Adrenal gland (tissue), 12 donors: Measurements from ENCODE around the gene DNAJC5. TPM values are rescaled to one million over a fixed set of nuclear protein-coding genes. Genes with fewer than 3 reads are reported as not detected.
A peak's percentile ranks its signal among the peaks of the same experiment; 100 is the strongest.

Source experiments
- DNase-seq, 7 donors: peaks; one replicate each; pipeline ENCODE4 v3.0.0-alpha.2; 2019 to 2020
- H3K27ac ChIP-seq, 5 donors: fragments of 200-600 bp; sonication (generic) in 4 of 5; 1 replicate in 3 of 5; 2 replicates in 2 of 5; pipeline versions ENCODE4 v1.5.1 to v1.8.0; 2016 to 2020; ENCODE audit warnings: mild to moderate bottlenecking in 1 of 5
- H3K27me3 ChIP-seq: fragments of 200-600 bp; 2 replicates; pipeline ENCODE4 v1.8.0; 2021
- H3K36me3 ChIP-seq, 2 donors: fragments of 200-600 bp; replicated peaks in 1 of 2; 1 replicate in 1 of 2; 2 replicates in 1 of 2; pipeline versions ENCODE4 v1.5.1 to v1.8.0; 2018 to 2022
- H3K4me1 ChIP-seq, 2 donors: fragments of 200-600 bp; replicated peaks in 1 of 2; 1 replicate in 1 of 2; 2 replicates in 1 of 2; pipeline versions ENCODE4 v1.5.1 to v1.8.0; 2018 to 2021
- H3K4me3 ChIP-seq, 4 donors: fragments of 200-600 bp; sonication (generic) in 3 of 4; one replicate each; pipeline ENCODE4 v1.5.1; 2016 to 2018
- H3K9me3 ChIP-seq, 3 donors: fragments of 200-600 bp; sonication (generic) in 1 of 3; replicated peaks in 1 of 3; 1 replicate in 2 of 3; 2 replicates in 1 of 3; pipeline versions ENCODE4 v1.5.1 to v1.8.0; 2016 to 2021
- POLR2A ChIP-seq, 2 donors: fragments of 450-650 bp; IDR thresholded peaks; one replicate each; pipeline ENCODE4 v1.6.1; 2017; ENCODE audit warnings: antibody characterized with exemption in 2 of 2, mild to moderate bottlenecking in 2 of 2, moderate library complexity in 1 of 2
- WGBS, 4 donors: extraction: QIAGEN DNeasy Blood & Tissue Kit in 2 of 4; methylation state at CpG; one replicate each; pipeline versions ENCODE4 v1.1.5 to v1.1.7; 2013 to 2017; 5-methylcytosine and 5-hydroxymethylcytosine counted together
- intact Hi-C, 2 donors: fragments of 100-400 bp; cut with DNase I; formaldehyde crosslinking; loops; one replicate each; pipeline versions ENCODE4 v1.14.1 to v1.15.0; 2022 to 2023
- polyA plus RNA-seq, 3 donors: library from polyadenylated mRNA; stranded (reverse); fragments of 200-250 nt in 2 of 3; fragments of 350-450 nt in 1 of 3; fragmentation: Illumina TruSeq in 1 of 3; extraction: RNeasy Lipid Tissue Mini Kit (QIAGEN cat#74804) in 1 of 3; gene quantifications; one replicate each; pipeline ENCODE4 v1.2.3, GENCODE V29; 2013 to 2014
- total RNA-seq, 9 donors: library from RNA; depleted of rRNA in 4 of 9; stranded (reverse); fragments of >200 nt in 4 of 9; fragments of 120-200 nt in 1 of 9; fragmentation: NEBNext Ultra II Directional in 1 of 9; extraction: Animal tissue kit (Norgen Biotek cat#: 25700) in 1 of 9; gene quantifications; one replicate each; pipeline versions ENCODE4 v1.1.0 to v1.2.4, GENCODE V29; 2013 to 2023
- TF ChIP-seq, protein P1 (sequence below), 6 experiments: fragments of 450-650 bp in 4 of 6; fragments of 200-600 bp in 2 of 6; sonication (generic) in 1 of 6; IDR thresholded peaks; 1 replicate in 5 of 6; 2 replicates in 1 of 6; pipeline versions ENCODE4 v1.5.1 to v1.8.0; 2016 to 2021; ENCODE audit warnings: antibody characterized with exemption in 6 of 6, mild to moderate bottlenecking in 2 of 6, moderate library complexity in 1 of 6
- donor health status: healthy with polysubstance abuse.
- donor health status: Bipolar disorder and iron deficiency.
- donor health status: DM: yes; HTN: yes; CAD: no.
- donor health status: DM: no; HTN: no; CAD: no.
- donor health status: DM: no; HTN: no; CAD: no.
- donor health status: DM: yes; HTN: yes; CAD: no.

Gene DNAJC5
- total and polyA plus RNA-seq, 12 donors: 26.5 to 78.0 (median 61.4) TPM

DNA sequence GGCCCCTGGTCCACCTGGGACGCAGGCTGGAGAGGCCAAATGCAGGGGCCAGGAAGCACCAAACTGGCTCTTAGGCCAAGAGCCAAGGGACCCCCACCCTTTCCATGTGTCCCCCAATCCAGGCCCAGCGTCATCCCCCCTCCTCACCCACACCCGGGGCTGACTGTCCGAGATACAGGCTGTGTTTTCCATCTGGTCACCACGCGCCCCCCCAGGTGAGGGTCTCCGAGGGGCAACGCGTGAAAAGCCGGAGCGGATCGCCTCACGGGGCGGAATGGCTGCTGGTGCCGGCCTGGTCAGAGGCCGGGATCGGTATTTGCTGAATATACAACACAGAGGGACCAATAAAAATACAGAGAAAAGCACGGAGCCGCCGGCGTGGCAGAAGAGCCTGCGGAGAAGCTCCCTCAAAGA lies 38.8 kb upstream of the DNAJC5 start:
- intact Hi-C loops: loop anchor here in 1 of 2 donors (10.0 kb wide), 1 partner anchor 151 kb away; the partner anchor contains the start of genes ARFRP1 and ZGPAT
- 63 to 72% (median 69%) methylated on average over 18 to 22 of the region's 22 CpGs for WGBS, 4 donors

DNA sequence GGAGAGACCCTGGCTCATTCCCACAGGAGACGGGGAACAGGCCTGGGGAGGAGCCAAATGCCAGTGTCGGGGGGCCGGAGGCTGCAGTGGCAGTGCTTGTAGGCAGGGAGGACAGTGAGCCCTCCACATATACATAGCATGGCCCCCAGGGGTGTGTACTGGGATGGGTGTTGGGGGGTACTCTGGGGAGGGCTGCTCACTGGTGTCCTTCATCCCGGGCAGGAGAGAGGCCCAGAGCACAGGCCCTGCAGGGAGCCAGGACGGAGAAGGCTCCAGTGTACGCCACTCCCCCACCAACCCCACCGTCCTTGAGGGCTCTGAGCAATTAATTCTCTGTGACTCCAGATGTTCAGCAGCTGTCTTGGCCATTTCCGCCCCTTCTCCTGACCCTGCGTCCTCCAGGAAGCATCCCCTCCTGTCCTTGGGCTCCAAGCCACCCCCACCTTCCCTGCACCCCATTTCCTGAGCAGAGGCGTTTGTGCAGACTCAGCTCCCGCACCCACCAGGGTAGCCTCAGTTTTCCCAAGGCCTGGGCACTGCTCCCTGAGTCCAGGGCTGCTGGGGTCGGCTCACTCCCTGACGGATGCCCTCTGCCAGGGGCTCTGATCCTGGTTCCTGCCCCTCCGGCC lies 37.0 kb upstream of the DNAJC5 start:
- peak overlapping the region in 3 of 5 donors; percentile 36 to 82 (median 57) for H3K27ac ChIP-seq
- peak in 6 of 7 donors; percentile 31 to 78 (median 58) for DNase-seq
- H3K4me1 ChIP-seq: peaks cover 50 to 51% of the 10 kb centered on the region in 2 donors

More for the DNA sequence above, 38.8 kb upstream of the DNAJC5 start:
- peaks cover 50 to 51% of the 10 kb centered on the region in 2 donors for H3K4me1 ChIP-seq
- H3K27me3 ChIP-seq: no peaks in the 10 kb centered on the region
- no peaks in the 10 kb centered on the region for H3K9me3 ChIP-seq
- DNase-seq: no peak
- peaks cover 0 to under 1% of the 10 kb centered on the region in 2 donors for H3K36me3 ChIP-seq
- H3K27ac ChIP-seq: peak overlapping the region in 1 of 5 donors; percentile 79
- no peak for TF ChIP-seq POLR2A (IDR thresholded peaks at IDR 0.05)
- TF ChIP-seq, protein P1, sequence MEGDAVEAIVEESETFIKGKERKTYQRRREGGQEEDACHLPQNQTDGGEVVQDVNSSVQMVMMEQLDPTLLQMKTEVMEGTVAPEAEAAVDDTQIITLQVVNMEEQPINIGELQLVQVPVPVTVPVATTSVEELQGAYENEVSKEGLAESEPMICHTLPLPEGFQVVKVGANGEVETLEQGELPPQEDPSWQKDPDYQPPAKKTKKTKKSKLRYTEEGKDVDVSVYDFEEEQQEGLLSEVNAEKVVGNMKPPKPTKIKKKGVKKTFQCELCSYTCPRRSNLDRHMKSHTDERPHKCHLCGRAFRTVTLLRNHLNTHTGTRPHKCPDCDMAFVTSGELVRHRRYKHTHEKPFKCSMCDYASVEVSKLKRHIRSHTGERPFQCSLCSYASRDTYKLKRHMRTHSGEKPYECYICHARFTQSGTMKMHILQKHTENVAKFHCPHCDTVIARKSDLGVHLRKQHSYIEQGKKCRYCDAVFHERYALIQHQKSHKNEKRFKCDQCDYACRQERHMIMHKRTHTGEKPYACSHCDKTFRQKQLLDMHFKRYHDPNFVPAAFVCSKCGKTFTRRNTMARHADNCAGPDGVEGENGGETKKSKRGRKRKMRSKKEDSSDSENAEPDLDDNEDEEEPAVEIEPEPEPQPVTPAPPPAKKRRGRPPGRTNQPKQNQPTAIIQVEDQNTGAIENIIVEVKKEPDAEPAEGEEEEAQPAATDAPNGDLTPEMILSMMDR (IDR thresholded peaks at IDR 0.05): no peak
- no peak overlapping the region for H3K4me3 ChIP-seq

DNA sequence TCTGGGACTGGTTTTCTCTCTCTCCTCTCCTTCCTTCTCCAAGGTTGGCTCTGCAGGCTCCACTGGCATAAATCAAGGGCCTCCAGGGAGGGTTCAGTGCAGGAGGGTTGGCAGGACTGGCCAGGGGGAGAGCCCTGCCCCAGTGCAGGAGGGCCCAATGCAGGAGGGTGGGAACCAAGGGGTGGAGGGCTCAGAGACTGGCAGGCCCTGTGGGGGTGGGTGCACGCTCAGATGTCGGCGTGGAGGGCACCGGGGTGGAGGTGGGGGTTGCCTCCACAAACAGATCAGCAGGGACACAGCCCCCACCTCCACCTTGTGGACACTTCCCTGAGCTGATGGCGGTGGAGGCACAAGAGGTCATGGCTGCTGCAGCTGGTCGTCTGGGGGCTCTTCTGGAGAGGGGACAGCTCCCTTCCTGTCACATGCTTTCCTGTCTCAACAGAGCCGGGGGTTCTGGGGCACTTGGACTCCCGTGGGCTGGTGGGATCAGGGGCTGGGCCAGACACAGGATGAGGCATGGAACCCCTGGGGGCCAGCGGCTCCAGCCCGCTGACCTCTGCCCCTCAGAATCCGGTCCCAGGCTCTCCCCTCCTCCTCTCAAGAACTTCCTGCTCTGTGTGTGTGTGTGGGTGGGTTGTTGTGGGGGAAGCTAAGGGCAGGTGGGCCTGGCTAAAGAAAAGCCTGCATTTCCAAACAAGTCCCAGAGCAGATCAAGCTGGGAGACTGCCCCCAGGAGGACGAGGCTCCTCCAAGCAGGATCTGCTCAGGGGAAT lies 36.3 kb upstream of the DNAJC5 start:
- no peaks in the 10 kb centered on the region for H3K9me3 ChIP-seq
- DNase-seq: peak in 6 of 7 donors; percentile 41 to 73 (median 62)
- intact Hi-C loops: loop anchor here in 1 of 2 donors (10.0 kb wide), 1 partner anchor 154 kb away; the partner anchor contains the start of genes ARFRP1 and ZGPAT
- H3K27me3 ChIP-seq: no peaks in the 10 kb centered on the region
- peaks cover 51 to 56% of the 10 kb centered on the region in 2 donors for H3K4me1 ChIP-seq
- H3K27ac ChIP-seq: peak overlapping the region in 4 of 5 donors; percentile 17 to 82 (median 46)
- H3K4me3 ChIP-seq: no peak overlapping the region
- peaks cover 0 to 16% of the 10 kb centered on the region in 2 donors for H3K36me3 ChIP-seq
- no peak for TF ChIP-seq POLR2A (IDR thresholded peaks at IDR 0.05)
- TF ChIP-seq, protein P1 (IDR thresholded peaks at IDR 0.05): peak in 3 of 6 experiments; percentile 22 to 32 (median 23)
- 14 to 27% (median 20%) methylated on average over 5 to 12 of the region's 12 CpGs for WGBS, 4 donors

More for the DNA sequence above, 37.0 kb upstream of the DNAJC5 start:
- intact Hi-C loops: loop anchor here in 1 of 2 donors (10.0 kb wide), 1 partner anchor 153 kb away; the partner anchor contains the start of genes ARFRP1 and ZGPAT
- Histone ChIP-seq H3K9me3 (no peaks in the 10 kb centered on the region), H3K36me3 (peaks cover 0 to 16% of the 10 kb centered on the region in 2 donors), H3K27me3 (no peaks in the 10 kb centered on the region), H3K4me3 (no peak overlapping the region)
- WGBS, 4 donors: 2 to 15% (median 7%) methylated on average over 8 to 14 of the region's 14 CpGs
- TF ChIP-seq POLR2A (IDR thresholded peaks at IDR 0.05): no peak
- TF ChIP-seq, protein P1 (IDR thresholded peaks at IDR 0.05): no peak
